Keratinocyte (primary cell): ENCODE data around the gene GSTA1. TPM values are rescaled to one million over a fixed set of nuclear protein-coding genes. Genes with fewer than 3 reads are reported as not detected.
"Not testable (repeated sequence)": the region's sequence is repeated elsewhere in the genome, so short reads cannot be mapped to it uniquely, and the experiment has no call there.

Experiments
- DNase-seq: peaks from one replicate; pipeline ENCODE4 v3.0.0-alpha.2; 2011; ENCODE audit warnings: low read depth, missing footprints, low spot score
- FAIRE-seq: peaks from 2 replicates; lab custom pipeline; 2011; peaks lifted over from hg19 to GRCh38; lab: Jason Lieb, UNC
- H2AFZ ChIP-seq: 2 replicates; pipeline ENCODE4 v1.6.0; 2012; ENCODE audit warnings: low read length, control low read depth, inconsistent platforms; ENCODE audit not compliant: control insufficient read depth
- H3K27ac ChIP-seq: 2 replicates; pipeline ENCODE4 v1.5.1; 2011; ENCODE audit warnings: low read length; ENCODE audit not compliant: control insufficient read depth, insufficient read depth
- H3K27me3 ChIP-seq: 3 replicates; pipeline ENCODE4 v1.6.0; 2011; ENCODE audit warnings: low read length; ENCODE audit not compliant: control insufficient read depth, insufficient read depth; ENCODE audit errors: extremely low read depth
- H3K36me3 ChIP-seq, 2 experiments: 2 replicates in 1 of 2; 3 replicates in 1 of 2; pipeline ENCODE4 v1.5.1; 2011; ENCODE audit warnings: low read length in 2 of 2, mild to moderate bottlenecking in 1 of 2; ENCODE audit not compliant: control insufficient read depth in 2 of 2, insufficient read depth in 2 of 2; ENCODE audit errors: extremely low read depth in 1 of 2
- H3K4me1 ChIP-seq: 3 replicates; pipeline ENCODE4 v1.5.1; 2011; ENCODE audit warnings: low read length; ENCODE audit not compliant: control insufficient read depth, insufficient read depth; ENCODE audit errors: extremely low read depth
- H3K4me2 ChIP-seq: 3 replicates; pipeline ENCODE4 v1.6.0; 2011; ENCODE audit warnings: low read depth, low read length; ENCODE audit not compliant: control insufficient read depth, insufficient read depth; ENCODE audit errors: extremely low read depth
- H3K4me3 ChIP-seq, 3 experiments: fragments of 200-600 bp in 1 of 3; sonication (generic) in 1 of 3; 2 replicates in 2 of 3; 3 replicates in 1 of 3; pipeline ENCODE4 v1.5.1; 2011 to 2016; ENCODE audit warnings: low read length in 3 of 3, mild to moderate bottlenecking in 3 of 3, control low read depth in 2 of 3, inconsistent platforms in 1 of 3, low read depth in 1 of 3, mixed read lengths in 1 of 3, mixed run types in 1 of 3, moderate library complexity in 1 of 3; ENCODE audit not compliant: control insufficient read depth in 2 of 3, insufficient read depth in 2 of 3; ENCODE audit errors: extremely low read depth in 1 of 3
- H3K79me2 ChIP-seq: 2 replicates; pipeline ENCODE4 v1.6.0; 2012; ENCODE audit warnings: low read length; ENCODE audit not compliant: control insufficient read depth, insufficient read depth
- H3K9ac ChIP-seq: 3 replicates; pipeline ENCODE4 v1.6.0; 2011; ENCODE audit warnings: low read length; ENCODE audit not compliant: control insufficient read depth, insufficient read depth; ENCODE audit errors: extremely low read depth
- H3K9me1 ChIP-seq: 3 replicates; pipeline ENCODE4 v1.6.0; 2011; ENCODE audit warnings: low read length; ENCODE audit not compliant: control insufficient read depth, insufficient read depth; ENCODE audit errors: extremely low read depth
- H3K9me3 ChIP-seq: 2 replicates; pipeline ENCODE4 v1.5.1; 2012; ENCODE audit warnings: low read depth, low read length; ENCODE audit not compliant: control insufficient read depth
- H4K20me1 ChIP-seq: 3 replicates; pipeline ENCODE4 v1.6.0; 2011; ENCODE audit warnings: low read length; ENCODE audit not compliant: control insufficient read depth, insufficient read depth; ENCODE audit errors: extremely low read depth
- CTCF ChIP-seq, 3 experiments: IDR thresholded peaks in 1 of 3; conservative IDR thresholded peaks in 1 of 3; optimal IDR thresholded peaks in 1 of 3; 2 replicates in 2 of 3; 3 replicates in 1 of 3; pipeline versions ENCODE3 to v1.5.1; 2011; ENCODE audit warnings: low read length in 3 of 3, mild to moderate bottlenecking in 3 of 3, moderate library complexity in 2 of 3, control low read depth in 1 of 3, inconsistent platforms in 1 of 3; ENCODE audit not compliant: insufficient read depth in 2 of 3; ENCODE audit errors: extremely low read depth in 1 of 3
- EZH2 ChIP-seq: IDR thresholded peaks from one replicate; pipeline ENCODE4 v1.6.1; 2012; ENCODE audit warnings: inconsistent platforms, mild to moderate bottlenecking, low read length, moderate library complexity
- dilution Hi-C: fragments of 300-500 bp; cut with MboI; formaldehyde crosslinking; loops from one replicate; pipeline ENCODE4 v1.7.0; 2020; ENCODE audit warnings: low sequenced_read_pairs; ENCODE audit not compliant: extremely low pct_ligation_motif_present
- polyA minus RNA-seq, 3 experiments: library from RNA; depleted of rRNA, polyadenylated mRNA; stranded (reverse); fragments of >200 nt; gene quantifications; 1 replicate in 1 of 3; 2 replicates in 1 of 3; 3 replicates in 1 of 3; pipeline ENCODE4 v1.2.3, GENCODE V29; 2011
- polyA plus RNA-seq, 5 experiments: library from polyadenylated mRNA; depleted of rRNA in 3 of 5; stranded (reverse) in 3 of 5; stranded (forward) in 1 of 5; unstranded in 1 of 5; fragments of >200 nt; gene quantifications; 1 replicate in 1 of 5; 2 replicates in 3 of 5; 3 replicates in 1 of 5; pipeline versions ENCODE4 v1.2.1 to v1.2.3, GENCODE V29; 2011 to 2012; ENCODE audit warnings: missing spikeins in 2 of 5, low read depth in 1 of 5, low replicate concordance in 1 of 5

GSTA1 gene
- polyA plus RNA-seq (not detected in 3 replicates), polyA minus RNA-seq (not detected in 3 replicates)
- not detected for polyA plus RNA-seq (2011; ENCODE audit: low read depth)
- polyA plus RNA-seq (2011; cell fraction: cytosol; rRNA removed), result not detected in 2 replicates
- not detected in 2 replicates for polyA plus RNA-seq (2011; cell fraction: nucleus; rRNA removed)
- not detected in 2 replicates for polyA plus RNA-seq (2012; ENCODE audit: low replicate concordance)
- not detected for polyA minus RNA-seq (2011; cell fraction: cytosol; rRNA and poly(A)+ RNA removed)
- not detected in 2 replicates for polyA minus RNA-seq (2011; cell fraction: nucleus; rRNA and poly(A)+ RNA removed)

GRCh38 chr6:52803668-52804255, at the start of gene GSTA1:
GSTA1 (minus strand) TSS chr6:52803816; CDS start chr6:52799267, 4,549 bp downstream.
- DNase-seq, H3K9me1 ChIP-seq, dilution Hi-C loops, H3K9ac ChIP-seq, H2AFZ ChIP-seq, H3K27me3 ChIP-seq, H3K36me3 ChIP-seq, H3K4me1 ChIP-seq, H3K4me2 ChIP-seq, H3K27ac ChIP-seq, FAIRE-seq, H3K9me3 ChIP-seq, H3K4me3 ChIP-seq, H3K79me2 ChIP-seq, H4K20me1 ChIP-seq: not testable (repeated sequence)

GRCh38 chr6:52849137-52849536, 45.5 kb upstream of the GSTA1 start:
- dilution Hi-C loops, result no loop called here
- no peak for TF ChIP-seq EZH2
- TF ChIP-seq CTCF (optimal IDR thresholded peaks at IDR 0.05 in 1 of 3, IDR thresholded peaks at IDR 0.05 in 1 of 3, conservative IDR thresholded peaks at IDR 0.05 in 1 of 3; ENCODE audit: extremely low read depth in 1 of 3, insufficient read depth in 2 of 3, low read length in 3 of 3), result no peak
- H3K27ac ChIP-seq, result no peak overlapping the region
- no peak overlapping the region for H3K4me3 ChIP-seq
- no peaks in the 10 kb centered on the region for H3K4me1 ChIP-seq
- H3K9ac ChIP-seq, result no peak overlapping the region
- no peaks in the 10 kb centered on the region for H3K27me3 ChIP-seq
- H3K9me1 ChIP-seq, result no peaks in the 10 kb centered on the region
- H2AFZ ChIP-seq, result no peak overlapping the region
- H4K20me1 ChIP-seq, result no peaks in the 10 kb centered on the region
- no peak for FAIRE-seq
- H3K79me2 ChIP-seq, result no peaks in the 10 kb centered on the region
- H3K4me2 ChIP-seq, result no peak overlapping the region
- no peaks in the 10 kb centered on the region for H3K9me3 ChIP-seq
- H3K36me3 ChIP-seq, result no peaks in the 10 kb centered on the region
- DNase-seq, result no peak
